Muscle of arm (tissue), 12 donors: ENCODE measurements around the gene TNFRSF21. TPM values are rescaled to one million over a fixed set of nuclear protein-coding genes. Genes with fewer than 3 reads are reported as not detected.

Experiments
- polyA plus RNA-seq, 12 donors: library from polyadenylated mRNA; unstranded; fragments of 120-200 nt; gene quantifications; one replicate each; pipeline ENCODE4 v1.2.1, GENCODE V29; 2013; ENCODE audit not compliant: insufficient read length in 12 of 12

TNFRSF21 gene
- polyA plus RNA-seq, 12 donors: 12.0 to 36.3 (median 17.5) TPM; not detected in 1

Other genes with a start within 250 kb of the TNFRSF21 start
- 10 to 100 TPM in 10 of 12 donors, 1 to 10 TPM in 1, not detected in 1; 9.4 to 20.5 (median 13.7) TPM for gene CD2AP, start 167.9 kb upstream of the TNFRSF21 start, polyA plus RNA-seq